Epithelial cell of proximal tubule (primary cell): Measurements from ENCODE around the gene TCERG1L. TPM values are rescaled to one million over a fixed set of nuclear protein-coding genes. Genes with fewer than 3 reads are reported as not detected.

Source experiments
- DNase-seq: peaks from one replicate; pipeline ENCODE4 v3.0.0-alpha.2; 2011; ENCODE audit warnings: low read depth
- H3K4me3 ChIP-seq: 2 replicates; pipeline ENCODE4 v1.5.1; 2011; ENCODE audit warnings: low read depth, mild to moderate bottlenecking, low read length
- CTCF ChIP-seq: conservative IDR thresholded peaks from 2 replicates; pipeline ENCODE4 v1.5.1; 2012; ENCODE audit warnings: low read depth, mild to moderate bottlenecking, low read length
- total RNA-seq: library from RNA; depleted of rRNA; stranded (reverse); fragments of >200 nt; gene quantifications from 2 replicates; pipeline ENCODE4 v1.2.3, GENCODE V29; 2015

TCERG1L gene
- total RNA-seq, 1 donor from 2014 or later, result not detected

GRCh38 chr10:131352765-131353290 is 41.3 kb upstream of the TCERG1L start:
- no peak for TF ChIP-seq CTCF
- DNase-seq, result no peak
- no peak overlapping the region for H3K4me3 ChIP-seq

- no peak for TF ChIP-seq CTCF
- no peak for DNase-seq
Measured at GRCh38 chr10:131350660-131351059, 39.1 kb upstream of the TCERG1L start.

GRCh38 chr10:131350245-131350644 is 38.7 kb upstream of the TCERG1L start:
- no peak for TF ChIP-seq CTCF
- no peak overlapping the region for H3K4me3 ChIP-seq
- no peak for DNase-seq

More at GRCh38 chr10:131350660-131351059, 39.1 kb upstream of the TCERG1L start:
- no peak overlapping the region for H3K4me3 ChIP-seq

GRCh38 chr10:131346456-131346855 is 34.9 kb upstream of the TCERG1L start:
- no peak for TF ChIP-seq CTCF
- no peak overlapping the region for H3K4me3 ChIP-seq
- DNase-seq, result no peak

- no peak overlapping the region for H3K4me3 ChIP-seq
- no peak for DNase-seq
- no peak for TF ChIP-seq CTCF
Measured at GRCh38 chr10:131345691-131346090, 34.2 kb upstream of the TCERG1L start.

GRCh38 chr10:131344747-131345146 is 33.2 kb upstream of the TCERG1L start:
- DNase-seq, result no peak
- H3K4me3 ChIP-seq, result no peak overlapping the region
- no peak for TF ChIP-seq CTCF

- no peak overlapping the region for H3K4me3 ChIP-seq
- TF ChIP-seq CTCF, result no peak
- no peak for DNase-seq
Measured at GRCh38 chr10:131337741-131338140, 26.2 kb upstream of the TCERG1L start.
